Thyroid gland (tissue), 4 donors: ENCODE measurements around the gene GUCA2B.

Experiments used
- CTCF ChIP-seq, 6 experiments: fragments of 200-600 bp in 3 of 6; fragments of 450-650 bp in 3 of 6; sonication (generic) in 3 of 6; IDR thresholded peaks; one replicate each; pipeline ENCODE4 v1.5.1; 2016 to 2019; ENCODE audit warnings: antibody characterized with exemption in 6 of 6, mild to moderate bottlenecking in 2 of 6, inconsistent platforms in 1 of 6, moderate library complexity in 1 of 6
- POLR2A ChIP-seq, 2 donors: fragments of 450-650 bp; IDR thresholded peaks; one replicate each; pipeline ENCODE4 v1.6.1; 2017; ENCODE audit warnings: antibody characterized with exemption in 2 of 2, mild to moderate bottlenecking in 2 of 2, moderate library complexity in 1 of 2

DNA sequence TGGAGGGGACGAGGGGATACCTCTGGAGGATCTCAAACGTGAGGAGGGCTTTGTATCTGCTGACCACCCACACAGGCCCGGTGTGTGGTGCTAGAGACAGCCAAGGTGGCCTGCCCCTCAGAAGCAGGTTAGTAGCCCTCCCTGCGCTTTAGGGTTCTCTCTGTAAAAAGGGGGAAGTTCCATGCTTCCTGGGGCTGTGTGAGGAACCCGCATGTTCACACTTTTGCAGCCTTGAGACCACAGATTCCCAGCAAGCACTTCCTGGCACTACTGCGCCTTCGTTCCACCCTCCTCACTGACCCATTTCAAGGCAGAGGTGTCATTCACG, 7.9 kb upstream of the GUCA2B start:
- TF ChIP-seq CTCF (IDR thresholded peaks at IDR 0.05) = no peak
- no peak for TF ChIP-seq POLR2A (IDR thresholded peaks at IDR 0.05)
